Keratinocyte (primary cell): ENCODE measurements around the gene MUC5B. TPM values are rescaled to one million over a fixed set of nuclear protein-coding genes. Genes with fewer than 3 reads are reported as not detected.

Experiments used
- DNase-seq: peaks from one replicate; pipeline ENCODE4 v3.0.0-alpha.2; 2011; ENCODE audit warnings: low read depth, missing footprints, low spot score
- FAIRE-seq: peaks from 2 replicates; lab custom pipeline; 2011; peaks lifted over from hg19 to GRCh38; lab: Jason Lieb, UNC
- H2AFZ ChIP-seq: 2 replicates; pipeline ENCODE4 v1.6.0; 2012; ENCODE audit warnings: low read length, control low read depth, inconsistent platforms; ENCODE audit not compliant: control insufficient read depth
- H3K27ac ChIP-seq: 2 replicates; pipeline ENCODE4 v1.5.1; 2011; ENCODE audit warnings: low read length; ENCODE audit not compliant: control insufficient read depth, insufficient read depth
- H3K27me3 ChIP-seq: 3 replicates; pipeline ENCODE4 v1.6.0; 2011; ENCODE audit warnings: low read length; ENCODE audit not compliant: control insufficient read depth, insufficient read depth; ENCODE audit errors: extremely low read depth
- H3K36me3 ChIP-seq, 2 experiments: 2 replicates in 1 of 2; 3 replicates in 1 of 2; pipeline ENCODE4 v1.5.1; 2011; ENCODE audit warnings: low read length in 2 of 2, mild to moderate bottlenecking in 1 of 2; ENCODE audit not compliant: control insufficient read depth in 2 of 2, insufficient read depth in 2 of 2; ENCODE audit errors: extremely low read depth in 1 of 2
- H3K4me1 ChIP-seq: 3 replicates; pipeline ENCODE4 v1.5.1; 2011; ENCODE audit warnings: low read length; ENCODE audit not compliant: control insufficient read depth, insufficient read depth; ENCODE audit errors: extremely low read depth
- H3K4me2 ChIP-seq: 3 replicates; pipeline ENCODE4 v1.6.0; 2011; ENCODE audit warnings: low read depth, low read length; ENCODE audit not compliant: control insufficient read depth, insufficient read depth; ENCODE audit errors: extremely low read depth
- H3K4me3 ChIP-seq, 3 experiments: fragments of 200-600 bp in 1 of 3; sonication (generic) in 1 of 3; 2 replicates in 2 of 3; 3 replicates in 1 of 3; pipeline ENCODE4 v1.5.1; 2011 to 2016; ENCODE audit warnings: low read length in 3 of 3, mild to moderate bottlenecking in 3 of 3, control low read depth in 2 of 3, inconsistent platforms in 1 of 3, low read depth in 1 of 3, mixed read lengths in 1 of 3, mixed run types in 1 of 3, moderate library complexity in 1 of 3; ENCODE audit not compliant: control insufficient read depth in 2 of 3, insufficient read depth in 2 of 3; ENCODE audit errors: extremely low read depth in 1 of 3
- H3K79me2 ChIP-seq: 2 replicates; pipeline ENCODE4 v1.6.0; 2012; ENCODE audit warnings: low read length; ENCODE audit not compliant: control insufficient read depth, insufficient read depth
- H3K9ac ChIP-seq: 3 replicates; pipeline ENCODE4 v1.6.0; 2011; ENCODE audit warnings: low read length; ENCODE audit not compliant: control insufficient read depth, insufficient read depth; ENCODE audit errors: extremely low read depth
- H3K9me1 ChIP-seq: 3 replicates; pipeline ENCODE4 v1.6.0; 2011; ENCODE audit warnings: low read length; ENCODE audit not compliant: control insufficient read depth, insufficient read depth; ENCODE audit errors: extremely low read depth
- H3K9me3 ChIP-seq: 2 replicates; pipeline ENCODE4 v1.5.1; 2012; ENCODE audit warnings: low read depth, low read length; ENCODE audit not compliant: control insufficient read depth
- H4K20me1 ChIP-seq: 3 replicates; pipeline ENCODE4 v1.6.0; 2011; ENCODE audit warnings: low read length; ENCODE audit not compliant: control insufficient read depth, insufficient read depth; ENCODE audit errors: extremely low read depth
- EZH2 ChIP-seq: IDR thresholded peaks from one replicate; pipeline ENCODE4 v1.6.1; 2012; ENCODE audit warnings: inconsistent platforms, mild to moderate bottlenecking, low read length, moderate library complexity
- dilution Hi-C: fragments of 300-500 bp; cut with MboI; formaldehyde crosslinking; loops from one replicate; pipeline ENCODE4 v1.7.0; 2020; ENCODE audit warnings: low sequenced_read_pairs; ENCODE audit not compliant: extremely low pct_ligation_motif_present
- polyA plus RNA-seq, 5 experiments: library from polyadenylated mRNA; depleted of rRNA in 3 of 5; stranded (reverse) in 3 of 5; stranded (forward) in 1 of 5; unstranded in 1 of 5; fragments of >200 nt; gene quantifications; 1 replicate in 1 of 5; 2 replicates in 3 of 5; 3 replicates in 1 of 5; pipeline versions ENCODE4 v1.2.1 to v1.2.3, GENCODE V29; 2011 to 2012; ENCODE audit warnings: missing spikeins in 2 of 5, low read depth in 1 of 5, low replicate concordance in 1 of 5
- TF ChIP-seq, protein P1 (sequence below), 3 experiments: IDR thresholded peaks in 1 of 3; conservative IDR thresholded peaks in 1 of 3; optimal IDR thresholded peaks in 1 of 3; 2 replicates in 2 of 3; 3 replicates in 1 of 3; pipeline versions ENCODE3 to v1.5.1; 2011; ENCODE audit warnings: low read length in 3 of 3, mild to moderate bottlenecking in 3 of 3, moderate library complexity in 2 of 3, control low read depth in 1 of 3, inconsistent platforms in 1 of 3; ENCODE audit not compliant: insufficient read depth in 2 of 3; ENCODE audit errors: extremely low read depth in 1 of 3

MUC5B gene
- polyA plus RNA-seq, 1 donor (not counting 4 experiments of a cell fraction or from before 2014, with no cell fraction given), result not detected

GRCh38 chr11:1219834-1220815, 2.7 kb upstream of the MUC5B start:
- H3K9ac ChIP-seq, result no peak overlapping the region
- no peaks in the 10 kb centered on the region for H3K27me3 ChIP-seq
- no peaks in the 10 kb centered on the region for H3K9me1 ChIP-seq
- no peak for DNase-seq
- no peaks in the 10 kb centered on the region for H3K36me3 ChIP-seq
- no peak overlapping the region for H2AFZ ChIP-seq
- H4K20me1 ChIP-seq, result no peaks in the 10 kb centered on the region
- H3K27ac ChIP-seq, result no peak overlapping the region
- no peak for FAIRE-seq
- no peaks in the 10 kb centered on the region for H3K79me2 ChIP-seq
- H3K4me3 ChIP-seq, result no peak overlapping the region
- no peaks in the 10 kb centered on the region for H3K9me3 ChIP-seq
- TF ChIP-seq, protein P1, sequence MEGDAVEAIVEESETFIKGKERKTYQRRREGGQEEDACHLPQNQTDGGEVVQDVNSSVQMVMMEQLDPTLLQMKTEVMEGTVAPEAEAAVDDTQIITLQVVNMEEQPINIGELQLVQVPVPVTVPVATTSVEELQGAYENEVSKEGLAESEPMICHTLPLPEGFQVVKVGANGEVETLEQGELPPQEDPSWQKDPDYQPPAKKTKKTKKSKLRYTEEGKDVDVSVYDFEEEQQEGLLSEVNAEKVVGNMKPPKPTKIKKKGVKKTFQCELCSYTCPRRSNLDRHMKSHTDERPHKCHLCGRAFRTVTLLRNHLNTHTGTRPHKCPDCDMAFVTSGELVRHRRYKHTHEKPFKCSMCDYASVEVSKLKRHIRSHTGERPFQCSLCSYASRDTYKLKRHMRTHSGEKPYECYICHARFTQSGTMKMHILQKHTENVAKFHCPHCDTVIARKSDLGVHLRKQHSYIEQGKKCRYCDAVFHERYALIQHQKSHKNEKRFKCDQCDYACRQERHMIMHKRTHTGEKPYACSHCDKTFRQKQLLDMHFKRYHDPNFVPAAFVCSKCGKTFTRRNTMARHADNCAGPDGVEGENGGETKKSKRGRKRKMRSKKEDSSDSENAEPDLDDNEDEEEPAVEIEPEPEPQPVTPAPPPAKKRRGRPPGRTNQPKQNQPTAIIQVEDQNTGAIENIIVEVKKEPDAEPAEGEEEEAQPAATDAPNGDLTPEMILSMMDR (optimal IDR thresholded peaks at IDR 0.05 in 1 of 3, IDR thresholded peaks at IDR 0.05 in 1 of 3, conservative IDR thresholded peaks at IDR 0.05 in 1 of 3; ENCODE audit: extremely low read depth in 1 of 3, insufficient read depth in 2 of 3, low read length in 3 of 3), result no peak
- TF ChIP-seq EZH2, result no peak
- dilution Hi-C loops, result no loop called here
- H3K4me1 ChIP-seq, result no peaks in the 10 kb centered on the region
- H3K4me2 ChIP-seq, result no peak overlapping the region

DNA sequence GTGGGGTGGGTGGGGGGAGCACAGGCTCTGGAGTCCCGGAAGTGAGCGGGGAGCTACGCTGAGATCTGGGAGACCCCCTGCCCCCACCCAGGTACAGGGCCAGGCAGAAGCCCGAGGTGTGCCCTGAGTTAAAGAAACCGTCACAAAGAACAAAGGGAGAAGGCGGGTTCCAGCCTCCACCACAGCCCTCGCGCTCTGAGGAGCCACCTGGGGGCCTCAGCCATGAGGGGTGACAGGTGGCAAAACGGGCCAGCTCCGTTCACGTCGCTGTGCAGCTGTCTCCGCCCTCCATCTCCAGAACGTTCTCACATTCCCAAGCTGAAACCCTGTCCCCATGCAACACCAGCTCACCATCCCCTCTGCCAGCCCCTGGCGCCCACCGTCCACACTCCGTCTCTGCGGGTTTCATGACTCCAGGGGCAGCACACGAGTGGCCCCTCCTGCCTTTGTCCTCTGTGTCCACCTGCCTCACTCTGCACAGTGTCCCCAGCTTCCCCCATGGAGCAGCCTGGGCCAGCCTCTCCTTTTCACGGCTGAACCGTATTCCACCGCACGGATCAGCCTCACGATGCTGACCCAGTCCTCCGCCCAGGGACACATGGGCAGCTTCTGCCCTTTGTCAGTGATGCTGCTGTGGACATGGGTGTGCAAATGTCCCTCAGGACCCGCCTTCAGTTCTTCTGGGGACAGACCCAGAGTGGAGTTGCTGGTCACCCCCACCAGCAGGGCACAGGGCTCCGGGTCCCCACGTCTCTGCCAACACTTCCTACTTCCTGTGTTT, 1.7 kb upstream of the MUC5B start:
- H3K79me2 ChIP-seq, result no peaks in the 10 kb centered on the region
- H3K9me3 ChIP-seq, result no peaks in the 10 kb centered on the region
- dilution Hi-C loops, result no loop called here
- H3K27ac ChIP-seq, result no peak overlapping the region
- H3K27me3 ChIP-seq, result no peaks in the 10 kb centered on the region
- no peak for FAIRE-seq
- no peak for DNase-seq
- H3K36me3 ChIP-seq, result no peaks in the 10 kb centered on the region
- no peaks in the 10 kb centered on the region for H3K9me1 ChIP-seq
- no peak overlapping the region for H3K4me2 ChIP-seq
- no peak overlapping the region for H3K9ac ChIP-seq
- TF ChIP-seq EZH2, result no peak
- TF ChIP-seq, protein P1 (optimal IDR thresholded peaks at IDR 0.05 in 1 of 3, IDR thresholded peaks at IDR 0.05 in 1 of 3, conservative IDR thresholded peaks at IDR 0.05 in 1 of 3; ENCODE audit: extremely low read depth in 1 of 3, insufficient read depth in 2 of 3, low read length in 3 of 3), result no peak
- H4K20me1 ChIP-seq, result no peaks in the 10 kb centered on the region
- H3K4me3 ChIP-seq, result no peak overlapping the region
- H2AFZ ChIP-seq, result no peak overlapping the region
- H3K4me1 ChIP-seq, result no peaks in the 10 kb centered on the region
